RPMI7951 (cell line): Measurements from ENCODE around the gene KTI12. TPM values are rescaled to one million over a fixed set of nuclear protein-coding genes. Genes with fewer than 3 reads are reported as not detected.
"Not testable (repeated sequence)": the region's sequence is repeated elsewhere in the genome, so short reads cannot be mapped to it uniquely, and the experiment has no call there.

ENCODE experiments used
- DNase-seq: peaks from one replicate; pipeline ENCODE4 v3.0.0-alpha.2; 2012; ENCODE audit warnings: low read depth
- total RNA-seq: library from RNA; depleted of rRNA; stranded (reverse); fragments of >200 nt; shearing (Covaris generic); gene quantifications from 2 replicates; pipeline ENCODE4 v1.2.3, GENCODE V29; 2014; rRNA removed

The KTI12 gene
- total RNA-seq: 12.4 and 15.0 TPM in 2 replicates

GRCh38 chr1:52033190-52034049 lies at the start of gene KTI12:
Gene KTI12 (minus strand): TSS chr1:52033810. CDS start chr1:52033761, 49 bp downstream.
- peak; percentile 92 for DNase-seq

GRCh38 chr1:52080014-52080415 lies 46.4 kb upstream of the KTI12 start:
- DNase-seq: no peak

GRCh38 chr1:52077277-52077676 lies 43.7 kb upstream of the KTI12 start:
- not testable (repeated sequence) for DNase-seq

- no peak for DNase-seq
Observed at GRCh38 chr1:52072291-52072690, 38.7 kb upstream of the KTI12 start.

- DNase-seq: no peak
Observed at GRCh38 chr1:52070704-52071103, 37.1 kb upstream of the KTI12 start.

- no peak for DNase-seq
Observed at GRCh38 chr1:52063192-52063591, 29.6 kb upstream of the KTI12 start.

GRCh38 chr1:52060822-52061221 lies 27.2 kb upstream of the KTI12 start:
- DNase-seq: no peak

GRCh38 chr1:52059888-52060287 lies 26.3 kb upstream of the KTI12 start:
- no peak for DNase-seq

- peak; percentile 26 for DNase-seq
Observed at GRCh38 chr1:52059321-52059720, 25.7 kb upstream of the KTI12 start.

GRCh38 chr1:52057876-52058415 lies 24.3 kb upstream of the KTI12 start:
- DNase-seq: no peak

- DNase-seq: no peak
Observed at GRCh38 chr1:52057255-52057654, 23.6 kb upstream of the KTI12 start.

- DNase-seq: no peak
Observed at GRCh38 chr1:52056937-52057231, 23.3 kb upstream of the KTI12 start.

GRCh38 chr1:52056163-52056936 lies 22.7 kb upstream of the KTI12 start, which contains the start of gene BTF3L4:
Gene BTF3L4 (plus strand): TSS chr1:52056295. CDS start chr1:52059848, 3,553 bp downstream.
- DNase-seq: peak; percentile 91

GRCh38 chr1:52055866-52056162 lies 22.2 kb upstream of the KTI12 start:
- DNase-seq: no peak

- DNase-seq: peak; percentile 92
Observed at GRCh38 chr1:52055066-52055865, 21.7 kb upstream of the KTI12 start, which contains the start of gene TXNDC12. Gene TXNDC12 (minus strand): TSS chr1:52055191. CDS start chr1:52055096, 95 bp downstream.

GRCh38 chr1:52054496-52055065 lies 21.0 kb upstream of the KTI12 start:
- no peak for DNase-seq

- DNase-seq: no peak
Observed at GRCh38 chr1:52053862-52054261, 20.3 kb upstream of the KTI12 start.

- not testable (repeated sequence) for DNase-seq
Observed at GRCh38 chr1:52049337-52049736, 15.7 kb upstream of the KTI12 start.

- DNase-seq: not testable (repeated sequence)
Observed at GRCh38 chr1:52045666-52046195, 12.1 kb upstream of the KTI12 start.

- DNase-seq: no peak
Observed at GRCh38 chr1:52045236-52045635, 11.6 kb upstream of the KTI12 start.

GRCh38 chr1:52041551-52042185 lies 8.1 kb upstream of the KTI12 start:
- DNase-seq: no peak
